ENCODE measurements around the gene MAN1C1. TPM values are rescaled to one million over a fixed set of nuclear protein-coding genes. Genes with fewer than 3 reads are reported as not detected.

The MAN1C1 gene
- total RNA-seq, 1 experiment from 2014 or later: 1.2 TPM

DNA sequence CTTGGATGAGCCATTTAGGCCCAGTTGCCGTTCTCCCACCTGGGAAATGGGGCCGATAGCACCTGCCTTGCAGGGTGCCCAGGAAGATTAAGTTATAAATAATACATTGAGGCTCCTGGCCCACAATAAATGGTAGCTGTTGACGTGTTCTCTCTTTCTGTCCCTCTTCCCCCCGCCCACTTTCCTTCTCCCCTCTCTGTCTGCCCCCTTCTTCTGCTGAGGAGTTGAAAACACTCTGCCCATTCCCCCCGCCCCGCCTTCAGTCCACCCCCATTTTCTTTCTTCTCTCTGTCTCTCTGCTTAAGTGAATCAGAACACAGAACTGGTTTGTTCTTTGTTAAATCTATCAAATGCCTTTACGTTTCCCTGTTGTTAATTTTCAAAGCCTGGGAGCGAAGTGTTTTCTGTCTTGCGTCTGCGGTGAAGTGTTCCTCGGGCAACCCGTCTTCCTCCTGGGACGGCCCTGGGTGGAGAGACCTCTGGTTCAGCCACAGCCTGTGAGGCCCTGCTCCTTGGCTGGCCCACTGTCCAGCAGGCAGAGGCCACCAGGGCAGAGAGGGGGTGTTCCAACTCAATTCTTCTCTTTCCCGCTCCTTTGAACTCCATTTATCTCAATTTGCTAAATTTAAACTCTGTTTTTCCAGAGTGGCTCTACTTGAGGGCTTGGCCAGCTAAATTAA is 154.1 kb downstream of the MAN1C1 start:
- Histone ChIP-seq H3K9ac (ENCODE audit: low read length) (no peak overlapping the region), H3K27me3 (ENCODE audit: insufficient read depth, low read length) (no peaks in the 10 kb centered on the region), H4K20me1 (ENCODE audit: insufficient read depth) (no peaks in the 10 kb centered on the region), H3K4me2 (ENCODE audit: low read length) (no peak overlapping the region), H3K4me1 (ENCODE audit: control insufficient read depth in 1 of 2, insufficient read depth in 2 of 2, low read length in 2 of 2) (peaks cover 9 to 13% of the 10 kb centered on the region in 2 experiments), H2AFZ (ENCODE audit: low read depth, low read length, poor library complexity, severe bottlenecking) (no peak overlapping the region), H3K9me3 (ENCODE audit: control insufficient read depth in 1 of 2, insufficient read depth in 1 of 2, low read depth in 1 of 2, low read length in 2 of 2) (no peaks in the 10 kb centered on the region), H3K27ac (ENCODE audit: low read depth, low read length) (no peak overlapping the region), H3K36me3 (ENCODE audit: control insufficient read depth in 1 of 2, insufficient read depth in 2 of 2, low read length in 2 of 2) (no peaks in the 10 kb centered on the region), H3K4me3 (replicated peaks in 1 of 2; ENCODE audit: low read depth in 1 of 2, low read length in 2 of 2) (no peak overlapping the region), H3K9me2 (ENCODE audit: insufficient read depth) (no peaks in the 10 kb centered on the region), H3K79me2 (ENCODE audit: insufficient read depth, low read length) (no peaks in the 10 kb centered on the region)
- ChIA-PET RAD21 (ENCODE audit: low non-redundant PET in 1 of 2, low total read pairs in 2 of 2, uncharacterized antibody in 2 of 2, unreplicated experiment in 2 of 2) (no interaction called here), CTCF (no interaction called here), POLR2A (no interaction called here)
- DNase-seq (ENCODE audit: low read depth, low spot score): no peak
- no peak for ATAC-seq
- intact Hi-C loops (cut with micrococcal nuclease): no loop called here
- BruUV-seq (replicated peaks): no TSS peak
- TF ChIP-seq CEBPB (IDR thresholded peaks at IDR 0.05; ENCODE audit: low read depth): no peak

- H3K4me2 ChIP-seq (ENCODE audit: low read length): no peak overlapping the region
- H3K27me3 ChIP-seq (ENCODE audit: insufficient read depth, low read length): no peaks in the 10 kb centered on the region
- no peak overlapping the region for H2AFZ ChIP-seq (ENCODE audit: low read depth, low read length, poor library complexity, severe bottlenecking)
- BruUV-seq (replicated peaks): no TSS peak
- no peaks in the 10 kb centered on the region for H4K20me1 ChIP-seq (ENCODE audit: insufficient read depth)
- DNase-seq (ENCODE audit: low read depth, low spot score) (no peak), ATAC-seq (no peak)
- H3K36me3 ChIP-seq (ENCODE audit: control insufficient read depth in 1 of 2, insufficient read depth in 2 of 2, low read length in 2 of 2): no peaks in the 10 kb centered on the region
- no peaks in the 10 kb centered on the region for H3K79me2 ChIP-seq (ENCODE audit: insufficient read depth, low read length)
- peaks cover 9 to 13% of the 10 kb centered on the region in 2 experiments for H3K4me1 ChIP-seq (ENCODE audit: control insufficient read depth in 1 of 2, insufficient read depth in 2 of 2, low read length in 2 of 2)
- RAD21 ChIA-PET (ENCODE audit: low non-redundant PET in 1 of 2, low total read pairs in 2 of 2, uncharacterized antibody in 2 of 2, unreplicated experiment in 2 of 2): no interaction called here
- H3K27ac ChIP-seq (ENCODE audit: low read depth, low read length): no peak overlapping the region
- no peak overlapping the region for H3K4me3 ChIP-seq (replicated peaks in 1 of 2; ENCODE audit: low read depth in 1 of 2, low read length in 2 of 2)
- CTCF ChIA-PET: no interaction called here
- no peaks in the 10 kb centered on the region for H3K9me3 ChIP-seq (ENCODE audit: control insufficient read depth in 1 of 2, insufficient read depth in 1 of 2, low read depth in 1 of 2, low read length in 2 of 2)
- POLR2A ChIA-PET: no interaction called here
- intact Hi-C loops (cut with micrococcal nuclease): no loop called here
- no peaks in the 10 kb centered on the region for H3K9me2 ChIP-seq (ENCODE audit: insufficient read depth)
- TF ChIP-seq, protein P1, sequence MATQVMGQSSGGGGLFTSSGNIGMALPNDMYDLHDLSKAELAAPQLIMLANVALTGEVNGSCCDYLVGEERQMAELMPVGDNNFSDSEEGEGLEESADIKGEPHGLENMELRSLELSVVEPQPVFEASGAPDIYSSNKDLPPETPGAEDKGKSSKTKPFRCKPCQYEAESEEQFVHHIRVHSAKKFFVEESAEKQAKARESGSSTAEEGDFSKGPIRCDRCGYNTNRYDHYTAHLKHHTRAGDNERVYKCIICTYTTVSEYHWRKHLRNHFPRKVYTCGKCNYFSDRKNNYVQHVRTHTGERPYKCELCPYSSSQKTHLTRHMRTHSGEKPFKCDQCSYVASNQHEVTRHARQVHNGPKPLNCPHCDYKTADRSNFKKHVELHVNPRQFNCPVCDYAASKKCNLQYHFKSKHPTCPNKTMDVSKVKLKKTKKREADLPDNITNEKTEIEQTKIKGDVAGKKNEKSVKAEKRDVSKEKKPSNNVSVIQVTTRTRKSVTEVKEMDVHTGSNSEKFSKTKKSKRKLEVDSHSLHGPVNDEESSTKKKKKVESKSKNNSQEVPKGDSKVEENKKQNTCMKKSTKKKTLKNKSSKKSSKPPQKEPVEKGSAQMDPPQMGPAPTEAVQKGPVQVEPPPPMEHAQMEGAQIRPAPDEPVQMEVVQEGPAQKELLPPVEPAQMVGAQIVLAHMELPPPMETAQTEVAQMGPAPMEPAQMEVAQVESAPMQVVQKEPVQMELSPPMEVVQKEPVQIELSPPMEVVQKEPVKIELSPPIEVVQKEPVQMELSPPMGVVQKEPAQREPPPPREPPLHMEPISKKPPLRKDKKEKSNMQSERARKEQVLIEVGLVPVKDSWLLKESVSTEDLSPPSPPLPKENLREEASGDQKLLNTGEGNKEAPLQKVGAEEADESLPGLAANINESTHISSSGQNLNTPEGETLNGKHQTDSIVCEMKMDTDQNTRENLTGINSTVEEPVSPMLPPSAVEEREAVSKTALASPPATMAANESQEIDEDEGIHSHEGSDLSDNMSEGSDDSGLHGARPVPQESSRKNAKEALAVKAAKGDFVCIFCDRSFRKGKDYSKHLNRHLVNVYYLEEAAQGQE (IDR thresholded peaks at IDR 0.05; ENCODE audit: low read depth): no peak
- H3K9ac ChIP-seq (ENCODE audit: low read length): no peak overlapping the region
Measured at GRCh38 chr1:25771221-25772114, 154.9 kb downstream of the MAN1C1 start.

Data from HCT116 (cell line).